Heart right ventricle (tissue), 16 donors: Measurements from ENCODE around the gene AKTIP. TPM values are rescaled to one million over a fixed set of nuclear protein-coding genes. Genes with fewer than 3 reads are reported as not detected.

Experiments
- ATAC-seq, 8 donors: fragments of 200-7000 bp; cut with Tn5 transposase; one replicate each; pipeline ENCODE4 v1.9.1; 2020; ENCODE audit warnings: mild to moderate bottlenecking in 8 of 8, moderate library complexity in 8 of 8, moderate number of reproducible peaks in 1 of 8
- DNase-seq, 2 donors: peaks; one replicate each; pipeline ENCODE4 v3.0.0-alpha.2; 2020
- H3K27ac ChIP-seq, 10 donors: fragments of 200-600 bp; sonication (generic) in 2 of 10; one replicate each; pipeline versions ENCODE4 v1.5.0 to v1.8.0; 2020 to 2022; ENCODE audit warnings: mild to moderate bottlenecking in 3 of 10
- H3K27me3 ChIP-seq, 7 donors: fragments of 200-600 bp; one replicate each; pipeline ENCODE4 v1.8.0; 2021 to 2022; ENCODE audit warnings: mild to moderate bottlenecking in 2 of 7
- H3K36me3 ChIP-seq, 9 donors: fragments of 200-600 bp; sonication (generic) in 1 of 9; one replicate each; pipeline versions ENCODE4 v1.5.0 to v1.8.0; 2020 to 2022; ENCODE audit warnings: mild to moderate bottlenecking in 2 of 9
- H3K4me1 ChIP-seq, 9 donors: fragments of 200-600 bp; sonication (generic) in 1 of 9; one replicate each; pipeline versions ENCODE4 v1.5.0 to v1.8.0; 2020 to 2022; ENCODE audit warnings: mild to moderate bottlenecking in 4 of 9
- H3K4me3 ChIP-seq, 10 donors: fragments of 200-600 bp; sonication (generic) in 2 of 10; one replicate each; pipeline versions ENCODE4 v1.5.0 to v1.8.0; 2020 to 2022; ENCODE audit warnings: mild to moderate bottlenecking in 7 of 10, moderate library complexity in 2 of 10
- H3K9me3 ChIP-seq, 11 donors: fragments of 200-600 bp in 10 of 11; sonication (generic) in 2 of 11; one replicate each; pipeline versions ENCODE4 v1.5.0 to v1.8.0; 2013 to 2022; ENCODE audit warnings: mild to moderate bottlenecking in 2 of 11, control low read depth in 1 of 11, moderate library complexity in 1 of 11
- CTCF ChIP-seq, 9 donors: fragments of 200-600 bp; sonication (generic) in 2 of 9; IDR thresholded peaks; one replicate each; pipeline versions ENCODE4 v1.5.0 to v1.8.0; 2021 to 2022; ENCODE audit warnings: antibody characterized with exemption in 9 of 9, mild to moderate bottlenecking in 5 of 9, moderate library complexity in 1 of 9
- WGBS, 2 donors: extraction: QIAGEN DNeasy Blood & Tissue Kit; methylation state at CpG; one replicate each; pipeline ENCODE4 v1.1.7; 2013; ENCODE audit warnings: inconsistent platforms in 1 of 2; 5-methylcytosine and 5-hydroxymethylcytosine counted together
- intact Hi-C, 10 donors: fragments of 100-400 bp; cut with DNase I; formaldehyde crosslinking; loops; one replicate each; pipeline versions ENCODE4 v1.11.1 to v1.14.2; 2022
- polyA plus RNA-seq, 2 donors: library from polyadenylated mRNA; stranded (reverse); fragments of 200-250 nt; gene quantifications; one replicate each; pipeline ENCODE4 v1.2.3, GENCODE V29; 2013
- total RNA-seq, 10 donors: library from RNA; stranded (reverse); fragmentation: NEBNext Ultra II Directional in 3 of 10; extraction: Animal tissue kit (Norgen Biotek cat#: 25700) in 3 of 10; gene quantifications; one replicate each; pipeline versions ENCODE4 v1.2.1 to v1.2.4, GENCODE V29; 2021 to 2023
- donor health status: Arrhythmogenic right ventricular cardiomyopathy.
- donor health status: ischemic (EF 13 %, LVEDD 7.1; RV severe dilation, severe dysfunction).
- donor health status: healthy with polysubstance abuse.
- donor health status: DM: no; HTN: yes; CAD: no.
- donor health status: DM: no; HTN: no; CAD: no.
- donor health status: ischemic (EF 25% LVEDD 6.9; RV normal size, moderate dysfunction).
- donor health status: ischemic (EF 25% LVEDD 5.7; RV mildly dilated, moderate dysfunction).
- donor health status: healthy.
- donor health status: DM: yes; HTN: yes; CAD: no.
- donor health status: Ischemic cardiomyopathy.
- donor health status: ischemic (EF 35%, LVEDD 5.7; RV mildly dilated, moderate dysfunction).
- donor health status: nonischemic (EF 11% LVEDD 7.7; RV severe dilation, severe dysfunction).
- donor health status: DM: yes; HTN: yes; CAD: no.
- donor health status: PGD.
- donor health status: ischemic (EF 29% LVEDD 5.4; RV normal size, mild dysfunction).
- donor health status: nonischemic (EF 23%, LVEDD 6.1; RV moderate dilation, normal function).

AKTIP gene
- total and polyA plus RNA-seq, 12 donors, result 33.4 to 105 (median 75.5) TPM

GRCh38 chr16:53457670-53458069 is 45.3 kb downstream of the AKTIP start:
- Histone ChIP-seq H3K4me3 (peak overlapping the region in 1 of 10 donors; percentile 6), H3K27ac (peak overlapping the region in 1 of 10 donors; percentile 81), H3K36me3 (peaks cover 0 to 100% (median 36%) of the 10 kb centered on the region in 9 donors), H3K4me1 (peaks cover 0 to 27% (median 0%) of the 10 kb centered on the region in 9 donors), H3K27me3 (no peaks in the 10 kb centered on the region), H3K9me3 (no peaks in the 10 kb centered on the region)
- DNase-seq (no peak), ATAC-seq (peak in 5 of 8 donors; percentile 33 to 72 (median 56))
- 93 to 95% methylated on average over 2 of the region's 2 CpGs for WGBS, 2 donors
- intact Hi-C loops, result no loop called here
- no peak for TF ChIP-seq CTCF (IDR thresholded peaks at IDR 0.05)

GRCh38 chr16:53456625-53457024 is 46.4 kb downstream of the AKTIP start:
- intact Hi-C loops, result no loop called here
- DNase-seq (no peak), ATAC-seq (peak in 1 of 8 donors; percentile 33)
- 89 to 90% methylated on average over 2 of the region's 2 CpGs for WGBS, 2 donors
- no peak for TF ChIP-seq CTCF (IDR thresholded peaks at IDR 0.05)
- Histone ChIP-seq H3K9me3 (no peaks in the 10 kb centered on the region), H3K27ac (peak overlapping the region in 1 of 10 donors; percentile 81), H3K27me3 (no peaks in the 10 kb centered on the region), H3K4me1 (peaks cover 0 to 27% (median 0%) of the 10 kb centered on the region in 9 donors), H3K4me3 (peak overlapping the region in 1 of 10 donors; percentile 11), H3K36me3 (peaks cover 0 to 100% (median 27%) of the 10 kb centered on the region in 9 donors)

GRCh38 chr16:53453928-53454327 is 49.1 kb downstream of the AKTIP start:
- ATAC-seq (no peak), DNase-seq (no peak)
- intact Hi-C loops, result no loop called here
- peaks cover 0 to 27% (median 0%) of the 10 kb centered on the region in 9 donors for H3K4me1 ChIP-seq
- TF ChIP-seq CTCF (IDR thresholded peaks at IDR 0.05), result no peak
- no peaks in the 10 kb centered on the region for H3K27me3 ChIP-seq
- H3K27ac ChIP-seq, result peak overlapping the region in 1 of 10 donors; percentile 57
- H3K4me3 ChIP-seq, result no peak overlapping the region
- no peaks in the 10 kb centered on the region for H3K9me3 ChIP-seq
- peaks cover 0 to 100% (median 19%) of the 10 kb centered on the region in 9 donors for H3K36me3 ChIP-seq
- WGBS, 2 donors, result 96 to 98% methylated on average over 5 of the region's 5 CpGs

GRCh38 chr16:53449816-53450517 is 53.0 kb downstream of the AKTIP start:
- WGBS, 2 donors, result 95 to 96% methylated on average over 4 of the region's 4 CpGs
- Histone ChIP-seq H3K27me3 (no peaks in the 10 kb centered on the region), H3K9me3 (no peaks in the 10 kb centered on the region), H3K27ac (no peak overlapping the region), H3K4me1 (peaks cover 0 to 6% (median 0%) of the 10 kb centered on the region in 9 donors), H3K36me3 (peaks cover 0 to 100% (median 17%) of the 10 kb centered on the region in 9 donors), H3K4me3 (no peak overlapping the region)
- no peak for DNase-seq
- TF ChIP-seq CTCF (IDR thresholded peaks at IDR 0.05), result no peak
- intact Hi-C loops, result loop anchor here in 2 of 10 donors (10.0 kb wide), 2 partner anchors 45 to 125 kb away; no protein-coding TSS in a partner anchor
- ATAC-seq, result no peak
